ENCODE data around the gene STK32B. TPM values are rescaled to one million over a fixed set of nuclear protein-coding genes. Genes with fewer than 3 reads are reported as not detected.

Gene STK32B
- total and polyA plus RNA-seq, 12 donors = 0.12 to 0.68 (median 0.34) TPM

GRCh38 chr4:5478169-5478568 lies 426.9 kb downstream of the STK32B start:
- H3K27ac ChIP-seq = no peak overlapping the region
- intact Hi-C loops (cut with DNase I) = no loop called here
- H3K9me3 ChIP-seq = peaks cover 0 to 14% (median 0%) of the 10 kb centered on the region in 11 donors
- no peak for TF ChIP-seq CTCF (IDR thresholded peaks at IDR 0.05)
- H3K4me1 ChIP-seq = no peaks in the 10 kb centered on the region
- no peaks in the 10 kb centered on the region for H3K27me3 ChIP-seq
- no peaks in the 10 kb centered on the region for H3K36me3 ChIP-seq
- H3K4me3 ChIP-seq = no peak overlapping the region
- DNase-seq (no peak), ATAC-seq (no peak)
- WGBS, 2 donors = 48 to 50% methylated on average over 4 of the region's 4 CpGs

- H3K27ac ChIP-seq = no peak overlapping the region
- no peaks in the 10 kb centered on the region for H3K4me1 ChIP-seq
- TF ChIP-seq CTCF (IDR thresholded peaks at IDR 0.05) = no peak
- DNase-seq (no peak), ATAC-seq (no peak)
- WGBS, 2 donors = 80 to 83% methylated on average over 6 of the region's 6 CpGs
- no peak overlapping the region for H3K4me3 ChIP-seq
- no peaks in the 10 kb centered on the region for H3K36me3 ChIP-seq
- H3K9me3 ChIP-seq = peaks cover 0 to 14% (median 0%) of the 10 kb centered on the region in 11 donors
- intact Hi-C loops (cut with DNase I) = no loop called here
- H3K27me3 ChIP-seq = no peaks in the 10 kb centered on the region
Observed at GRCh38 chr4:5478697-5479096, 427.4 kb downstream of the STK32B start.

GRCh38 chr4:5479518-5480060 lies 428.3 kb downstream of the STK32B start:
- Histone ChIP-seq H3K36me3 (no peaks in the 10 kb centered on the region), H3K9me3 (peaks cover 0 to 14% (median 0%) of the 10 kb centered on the region in 11 donors), H3K27ac (no peak overlapping the region), H3K27me3 (no peaks in the 10 kb centered on the region), H3K4me3 (no peak overlapping the region), H3K4me1 (no peaks in the 10 kb centered on the region)
- intact Hi-C loops (cut with DNase I) = no loop called here
- ATAC-seq = no peak
- no peak for TF ChIP-seq CTCF (IDR thresholded peaks at IDR 0.05)
- 90% methylated on average over 4 of the region's 4 CpGs for WGBS, 2 donors
- DNase-seq = no peak

GRCh38 chr4:5488413-5488812 lies 437.1 kb downstream of the STK32B start:
- H3K27me3 ChIP-seq = no peaks in the 10 kb centered on the region
- no peak overlapping the region for H3K27ac ChIP-seq
- no peak for DNase-seq
- peaks cover 0 to 63% (median 15%) of the 10 kb centered on the region in 11 donors for H3K9me3 ChIP-seq
- H3K4me1 ChIP-seq = no peaks in the 10 kb centered on the region
- intact Hi-C loops (cut with DNase I) = no loop called here
- no peak for TF ChIP-seq CTCF (IDR thresholded peaks at IDR 0.05)
- no peaks in the 10 kb centered on the region for H3K36me3 ChIP-seq
- H3K4me3 ChIP-seq = no peak overlapping the region
- no peak for ATAC-seq

Measured in heart right ventricle (tissue), 16 donors.